ENCODE results near the gene PPFIA4.
"Not testable (repeated sequence)": the region's sequence is repeated elsewhere in the genome, so short reads cannot be mapped to it uniquely, and the experiment has no call there.

The PPFIA4 gene

GRCh38 chr1:203001986-203002385 lies 24.3 kb upstream of the PPFIA4 start:
- TF ChIP-seq, protein P1, sequence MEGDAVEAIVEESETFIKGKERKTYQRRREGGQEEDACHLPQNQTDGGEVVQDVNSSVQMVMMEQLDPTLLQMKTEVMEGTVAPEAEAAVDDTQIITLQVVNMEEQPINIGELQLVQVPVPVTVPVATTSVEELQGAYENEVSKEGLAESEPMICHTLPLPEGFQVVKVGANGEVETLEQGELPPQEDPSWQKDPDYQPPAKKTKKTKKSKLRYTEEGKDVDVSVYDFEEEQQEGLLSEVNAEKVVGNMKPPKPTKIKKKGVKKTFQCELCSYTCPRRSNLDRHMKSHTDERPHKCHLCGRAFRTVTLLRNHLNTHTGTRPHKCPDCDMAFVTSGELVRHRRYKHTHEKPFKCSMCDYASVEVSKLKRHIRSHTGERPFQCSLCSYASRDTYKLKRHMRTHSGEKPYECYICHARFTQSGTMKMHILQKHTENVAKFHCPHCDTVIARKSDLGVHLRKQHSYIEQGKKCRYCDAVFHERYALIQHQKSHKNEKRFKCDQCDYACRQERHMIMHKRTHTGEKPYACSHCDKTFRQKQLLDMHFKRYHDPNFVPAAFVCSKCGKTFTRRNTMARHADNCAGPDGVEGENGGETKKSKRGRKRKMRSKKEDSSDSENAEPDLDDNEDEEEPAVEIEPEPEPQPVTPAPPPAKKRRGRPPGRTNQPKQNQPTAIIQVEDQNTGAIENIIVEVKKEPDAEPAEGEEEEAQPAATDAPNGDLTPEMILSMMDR (IDR thresholded peaks at IDR 0.05; ENCODE audit: low read depth, low read length): no peak
- H3K4me3 ChIP-seq (ENCODE audit: low read depth, low read length): no peak overlapping the region

GRCh38 chr1:203002951-203003350 lies 23.3 kb upstream of the PPFIA4 start:
- TF ChIP-seq, protein P1 (IDR thresholded peaks at IDR 0.05; ENCODE audit: low read depth, low read length): no peak
- no peak overlapping the region for H3K4me3 ChIP-seq (ENCODE audit: low read depth, low read length)

- not testable (repeated sequence) for H3K4me3 ChIP-seq (ENCODE audit: low read depth, low read length)
Measured at GRCh38 chr1:203005395-203006142, 20.7 kb upstream of the PPFIA4 start.

GRCh38 chr1:203006948-203007871 lies 19.1 kb upstream of the PPFIA4 start, which contains the start of gene TMEM183A:
Gene TMEM183A (plus strand): TSS chr1:203007374. CDS start chr1:203007466, 92 bp downstream.
- H3K4me3 ChIP-seq (ENCODE audit: low read depth, low read length): peak within 1 kb of the TSS; percentile 90
- TF ChIP-seq, protein P1 (IDR thresholded peaks at IDR 0.05; ENCODE audit: low read depth, low read length): no peak

GRCh38 chr1:203009185-203009584 lies 17.1 kb upstream of the PPFIA4 start:
- TF ChIP-seq, protein P1 (IDR thresholded peaks at IDR 0.05; ENCODE audit: low read depth, low read length): no peak
- H3K4me3 ChIP-seq (ENCODE audit: low read depth, low read length): no peak overlapping the region

DNA sequence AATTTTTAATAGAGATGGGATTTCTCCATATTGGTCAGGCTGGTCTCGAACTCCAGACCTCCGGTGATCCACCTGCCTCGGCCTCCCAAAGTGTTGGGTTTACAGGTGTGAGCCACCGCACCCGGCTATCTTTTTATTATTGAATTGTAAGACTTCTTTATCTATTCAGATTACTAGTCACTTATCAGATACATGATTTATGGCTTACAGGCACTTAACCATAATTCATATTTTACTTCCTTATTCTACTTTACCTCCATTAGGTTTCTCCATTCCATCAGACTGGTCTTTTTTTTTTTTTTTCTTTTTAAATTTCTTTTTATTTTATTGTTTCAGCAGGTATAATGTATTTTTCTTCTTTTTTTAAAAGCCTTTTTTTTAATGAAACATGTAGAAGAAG lies 14.7 kb upstream of the PPFIA4 start:
- no peak overlapping the region for H3K4me3 ChIP-seq (ENCODE audit: low read depth, low read length)
- TF ChIP-seq, protein P1 (IDR thresholded peaks at IDR 0.05; ENCODE audit: low read depth, low read length): no peak

DNA sequence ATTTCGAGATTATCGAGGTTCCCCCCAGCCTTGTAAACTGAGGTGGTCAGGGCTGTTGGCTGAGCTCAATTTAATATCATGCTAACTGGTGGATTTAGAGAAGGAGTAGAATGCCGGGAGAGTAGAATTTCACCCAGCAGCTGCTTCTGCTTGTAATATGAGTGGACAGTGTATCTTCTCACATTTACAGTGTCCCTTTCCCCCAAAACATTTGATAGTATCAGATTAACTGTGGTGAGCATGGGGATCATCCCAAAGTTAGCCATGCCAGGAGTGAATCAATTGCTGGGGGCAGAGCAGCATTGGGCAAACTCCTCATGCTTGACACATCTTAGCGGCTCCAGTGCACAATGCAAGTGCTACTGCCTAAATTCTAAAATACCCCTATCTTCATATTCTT lies 9.2 kb upstream of the PPFIA4 start:
- TF ChIP-seq, protein P1 (IDR thresholded peaks at IDR 0.05; ENCODE audit: low read depth, low read length): no peak
- H3K4me3 ChIP-seq (ENCODE audit: low read depth, low read length): no peak overlapping the region

All from WI38 (cell line).